MCF 10A (cell line): Measurements from ENCODE around the gene THRB. TPM values are rescaled to one million over a fixed set of nuclear protein-coding genes. Genes with fewer than 3 reads are reported as not detected.

Experiments used
- BruUV-seq: library from RNA; stranded (reverse); fragments of 400-500 nt; replicated peaks from 2 replicates; lab custom pipeline; 2021; lab: Mats Ljungman, UMichigan
- CTCF ChIA-PET: fragments of 300-600 bp; sonication (Branson Sonifier 250); formaldehyde crosslinking; extraction: SDS; loops from one replicate; lab custom pipeline; 2021; ENCODE audit warnings: antibody characterized with exemption, inconsistent platforms; lab: Yijun Ruan, JAX
- POLR2A ChIA-PET: fragments of 300-600, 350-650 bp; sonication (Branson Sonifier 250); formaldehyde crosslinking; extraction: SDS; loops from one replicate; lab custom pipeline; 2020; ENCODE audit warnings: antibody characterized with exemption, inconsistent platforms; lab: Yijun Ruan, JAX
- DNase-seq: peaks from one replicate; pipeline ENCODE4 v3.0.0-alpha.2; 2018; ENCODE audit not compliant: unreplicated experiment
- H3K27ac Mint-ChIP-seq: one replicate; pipeline ENCODE4 v1.8.0; 2022; ENCODE audit warnings: mild to moderate bottlenecking, low read depth, mixed read lengths; ENCODE audit not compliant: unreplicated experiment
- H3K27me3 Mint-ChIP-seq: one replicate; pipeline ENCODE4 v1.8.0; 2022; ENCODE audit warnings: mixed read lengths; ENCODE audit not compliant: insufficient read depth, unreplicated experiment
- H3K36me3 Mint-ChIP-seq: one replicate; pipeline ENCODE4 v1.8.0; 2022; ENCODE audit warnings: mild to moderate bottlenecking, moderate library complexity, mixed read lengths; ENCODE audit not compliant: insufficient read depth, unreplicated experiment
- H3K4me1 Mint-ChIP-seq: one replicate; pipeline ENCODE4 v1.8.0; 2022; ENCODE audit warnings: mixed read lengths; ENCODE audit not compliant: insufficient read depth, unreplicated experiment
- H3K4me3 Mint-ChIP-seq: one replicate; pipeline ENCODE4 v1.8.0; 2022; ENCODE audit warnings: mild to moderate bottlenecking, moderate library complexity, mixed read lengths; ENCODE audit not compliant: unreplicated experiment
- H3K9me3 Mint-ChIP-seq: one replicate; pipeline ENCODE4 v1.8.0; 2022; ENCODE audit warnings: mixed read lengths; ENCODE audit not compliant: unreplicated experiment
- CTCF ChIP-seq: fragments of 200-600 bp; IDR thresholded peaks from one replicate; pipeline ENCODE4 v1.8.0; 2022; ENCODE audit warnings: antibody characterized with exemption, mild to moderate bottlenecking; ENCODE audit not compliant: unreplicated experiment
- intact Hi-C: fragments of 100-400 bp; cut with micrococcal nuclease; formaldehyde crosslinking; loops from 2 replicates; pipeline ENCODE4 v1.14.1; 2022
- total RNA-seq: library from RNA; stranded (reverse); gene quantifications from 2 replicates; pipeline ENCODE4 v1.2.3, GENCODE V29; 2022

The THRB gene
- total RNA-seq, 1 experiment from 2014 or later: 4.2 TPM

GRCh38 chr3:24258727-24259600 lies 235.7 kb downstream of the THRB start:
- BruUV-seq: no TSS peak
- Mint-ChIP-seq H3K27ac (no peak overlapping the region), H3K36me3 (no peaks in the 10 kb centered on the region), H3K4me3 (no peak overlapping the region), H3K9me3 (no peaks in the 10 kb centered on the region), H3K27me3 (no peaks in the 10 kb centered on the region), H3K4me1 (no peaks in the 10 kb centered on the region)
- no peak for DNase-seq
- POLR2A ChIA-PET: interaction anchor here (0.9 kb wide), 1 partner anchor 17 kb away, joined by 5 read pairs; no protein-coding TSS in a partner anchor
- no peak for TF ChIP-seq CTCF
- intact Hi-C loops: no loop called here
- CTCF ChIA-PET: interaction anchor here (0.5 to 4.6 kb wide), 6 partner anchors 11 to 424 kb away, joined by 3 to 25 read pairs (median 3); no protein-coding TSS in a partner anchor

- H3K4me3 Mint-ChIP-seq: no peak overlapping the region
- intact Hi-C loops: no loop called here
- ChIA-PET CTCF (interaction anchor here (4.6 kb wide), 1 partner anchor 382 kb away, joined by 25 read pairs; no protein-coding TSS in a partner anchor), POLR2A (interaction anchor here (0.9 kb wide), 1 partner anchor 16 kb away, joined by 5 read pairs; no protein-coding TSS in a partner anchor)
- H3K36me3 Mint-ChIP-seq: no peaks in the 10 kb centered on the region
- no peaks in the 10 kb centered on the region for H3K27me3 Mint-ChIP-seq
- H3K27ac Mint-ChIP-seq: no peak overlapping the region
- no peaks in the 10 kb centered on the region for H3K4me1 Mint-ChIP-seq
- no peaks in the 10 kb centered on the region for H3K9me3 Mint-ChIP-seq
- TF ChIP-seq CTCF: no peak
- no peak for DNase-seq
- BruUV-seq: no TSS peak
Observed at GRCh38 chr3:24258260-24258659, 236.4 kb downstream of the THRB start.

- no TSS peak for BruUV-seq
- no peaks in the 10 kb centered on the region for H3K27me3 Mint-ChIP-seq
- no peak overlapping the region for H3K4me3 Mint-ChIP-seq
- no peaks in the 10 kb centered on the region for H3K4me1 Mint-ChIP-seq
- H3K36me3 Mint-ChIP-seq: no peaks in the 10 kb centered on the region
- H3K27ac Mint-ChIP-seq: no peak overlapping the region
- no peaks in the 10 kb centered on the region for H3K9me3 Mint-ChIP-seq
- CTCF ChIA-PET: interaction anchor here (0.6 to 2.1 kb wide), 3 partner anchors 70 to 427 kb away, joined by 3 to 6 read pairs (median 3); no protein-coding TSS in a partner anchor
- no peak for DNase-seq
- POLR2A ChIA-PET: no interaction called here
- intact Hi-C loops: no loop called here
- TF ChIP-seq CTCF: no peak
Observed at GRCh38 chr3:24255414-24255813, 239.2 kb downstream of the THRB start.

GRCh38 chr3:24254649-24255048 lies 240.0 kb downstream of the THRB start:
- TF ChIP-seq CTCF: no peak

More at GRCh38 chr3:24254649-24255048, 240.0 kb downstream of the THRB start:
- Mint-ChIP-seq H3K4me3 (no peak overlapping the region), H3K4me1 (no peaks in the 10 kb centered on the region), H3K27ac (no peak overlapping the region), H3K9me3 (no peaks in the 10 kb centered on the region), H3K27me3 (no peaks in the 10 kb centered on the region), H3K36me3 (no peaks in the 10 kb centered on the region)
- ChIA-PET POLR2A (no interaction called here), CTCF (interaction anchor here (2.1 kb wide), 1 partner anchor 384 kb away, joined by 6 read pairs; no protein-coding TSS in a partner anchor)
- intact Hi-C loops: no loop called here
- DNase-seq: no peak
- no TSS peak for BruUV-seq
